H1 (cell line): ENCODE measurements around the gene PPIB. TPM values are rescaled to one million over a fixed set of nuclear protein-coding genes. Genes with fewer than 3 reads are reported as not detected.

Experiments used
- BACH1 ChIP-seq: IDR thresholded peaks from 2 replicates; pipeline ENCODE4 v1.6.1; 2012; ENCODE audit warnings: low read length, improper control_type of control experiment
- BRCA1 ChIP-seq: IDR thresholded peaks from 2 replicates; pipeline ENCODE4 v1.6.1; 2012; ENCODE audit warnings: low read depth, low read length, improper control_type of control experiment
- CBX8 ChIP-seq: fragments of 300-800, 300-1000 bp; sonication (generic); IDR thresholded peaks from 2 replicates; pipeline ENCODE4 v1.7.1; 2016; ENCODE audit warnings: low read depth, low read length, borderline replicate concordance
- EGR1 ChIP-seq: IDR thresholded peaks from 2 replicates; pipeline ENCODE4 v1.6.1; 2011; ENCODE audit warnings: low read depth, low read length, borderline replicate concordance
- GABPA ChIP-seq: IDR thresholded peaks from 2 replicates; pipeline ENCODE4 v1.6.1; 2011; ENCODE audit warnings: mild to moderate bottlenecking, low read length, moderate library complexity, borderline replicate concordance; ENCODE audit not compliant: insufficient read depth
- HDAC6 ChIP-seq: IDR thresholded peaks from one replicate; pipeline ENCODE4 v1.7.1; 2012; ENCODE audit warnings: low read depth, mild to moderate bottlenecking, inconsistent platforms, low read length, moderate library complexity
- POLR2AphosphoS5 ChIP-seq: IDR thresholded peaks from 2 replicates; pipeline ENCODE4 v1.6.1; 2011; ENCODE audit warnings: low read depth, low read length
- SIX5 ChIP-seq: IDR thresholded peaks from 2 replicates; pipeline ENCODE4 v1.6.1; 2011; ENCODE audit warnings: mild to moderate bottlenecking, low read depth, low read length
- polyA plus RNA-seq, 7 experiments: library from polyadenylated mRNA; depleted of rRNA in 3 of 7; stranded (reverse) in 5 of 7; unstranded in 2 of 7; fragments of >200 nt in 5 of 7; fragments of 200-250 nt in 2 of 7; gene quantifications; 1 replicate in 5 of 7; 2 replicates in 1 of 7; 4 replicates in 1 of 7; pipeline versions ENCODE4 v1.2.1 to v1.2.3, GENCODE V29; 2011 to 2013; ENCODE audit warnings: missing spikeins in 2 of 7, mixed read lengths in 2 of 7
- total RNA-seq: library from RNA; stranded (reverse); fragmentation: NEBNext Ultra II Directional; extraction: Animal tissue kit (Norgen Biotek cat#: 25700); gene quantifications from 2 replicates; pipeline ENCODE4 v1.2.1, GENCODE V29; 2021
- TF ChIP-seq, protein P1 (sequence below): fragments of 300-600 bp; sonication (generic); IDR thresholded peaks from 2 replicates; pipeline ENCODE4 v1.7.1; 2012; ENCODE audit warnings: low read length, moderate library complexity, mild to moderate bottlenecking, inconsistent platforms; ENCODE audit not compliant: insufficient replicate concordance

The PPIB gene
- total and polyA plus RNA-seq, 2 of the 8 experiments (the other 6 are each of a cell fraction or from before 2014, with no cell fraction given) = 558 to 579 TPM

DNA sequence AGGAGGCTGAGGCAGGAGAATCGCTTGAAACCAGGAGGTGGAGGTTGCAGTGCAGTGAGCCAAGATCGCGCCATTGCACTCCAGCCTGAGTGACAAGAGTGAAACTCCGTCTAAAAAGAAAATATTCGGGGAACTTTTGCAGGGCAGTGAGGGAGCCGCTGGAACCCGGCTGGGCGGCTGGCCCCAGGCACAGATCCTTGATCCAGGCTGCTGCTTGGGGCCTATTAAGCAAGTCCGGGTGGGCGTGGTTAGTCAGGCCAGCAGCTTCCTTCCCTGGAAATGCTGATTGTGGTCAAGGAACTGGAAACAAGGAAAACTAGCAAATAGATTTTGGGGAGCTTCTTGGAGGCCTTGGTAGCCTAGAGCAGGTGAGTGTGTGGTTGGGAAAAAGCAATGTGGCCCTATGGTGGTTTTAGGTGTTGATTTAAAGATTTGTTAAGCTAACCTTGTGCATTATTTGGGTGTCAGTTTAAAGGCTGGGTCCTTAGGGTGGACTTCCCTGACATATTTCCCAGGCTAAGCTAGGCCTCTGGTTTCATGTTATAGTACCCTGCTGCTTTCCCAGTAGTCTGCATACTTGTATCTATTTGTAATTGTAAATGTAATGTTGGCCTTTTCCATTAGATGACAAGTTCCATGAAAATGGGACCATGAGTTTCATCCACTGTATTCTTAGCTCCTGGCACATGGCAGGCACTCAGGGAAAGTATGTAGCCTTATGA, 29.0 kb downstream of the PPIB start (continued):
- TF ChIP-seq, protein P1, sequence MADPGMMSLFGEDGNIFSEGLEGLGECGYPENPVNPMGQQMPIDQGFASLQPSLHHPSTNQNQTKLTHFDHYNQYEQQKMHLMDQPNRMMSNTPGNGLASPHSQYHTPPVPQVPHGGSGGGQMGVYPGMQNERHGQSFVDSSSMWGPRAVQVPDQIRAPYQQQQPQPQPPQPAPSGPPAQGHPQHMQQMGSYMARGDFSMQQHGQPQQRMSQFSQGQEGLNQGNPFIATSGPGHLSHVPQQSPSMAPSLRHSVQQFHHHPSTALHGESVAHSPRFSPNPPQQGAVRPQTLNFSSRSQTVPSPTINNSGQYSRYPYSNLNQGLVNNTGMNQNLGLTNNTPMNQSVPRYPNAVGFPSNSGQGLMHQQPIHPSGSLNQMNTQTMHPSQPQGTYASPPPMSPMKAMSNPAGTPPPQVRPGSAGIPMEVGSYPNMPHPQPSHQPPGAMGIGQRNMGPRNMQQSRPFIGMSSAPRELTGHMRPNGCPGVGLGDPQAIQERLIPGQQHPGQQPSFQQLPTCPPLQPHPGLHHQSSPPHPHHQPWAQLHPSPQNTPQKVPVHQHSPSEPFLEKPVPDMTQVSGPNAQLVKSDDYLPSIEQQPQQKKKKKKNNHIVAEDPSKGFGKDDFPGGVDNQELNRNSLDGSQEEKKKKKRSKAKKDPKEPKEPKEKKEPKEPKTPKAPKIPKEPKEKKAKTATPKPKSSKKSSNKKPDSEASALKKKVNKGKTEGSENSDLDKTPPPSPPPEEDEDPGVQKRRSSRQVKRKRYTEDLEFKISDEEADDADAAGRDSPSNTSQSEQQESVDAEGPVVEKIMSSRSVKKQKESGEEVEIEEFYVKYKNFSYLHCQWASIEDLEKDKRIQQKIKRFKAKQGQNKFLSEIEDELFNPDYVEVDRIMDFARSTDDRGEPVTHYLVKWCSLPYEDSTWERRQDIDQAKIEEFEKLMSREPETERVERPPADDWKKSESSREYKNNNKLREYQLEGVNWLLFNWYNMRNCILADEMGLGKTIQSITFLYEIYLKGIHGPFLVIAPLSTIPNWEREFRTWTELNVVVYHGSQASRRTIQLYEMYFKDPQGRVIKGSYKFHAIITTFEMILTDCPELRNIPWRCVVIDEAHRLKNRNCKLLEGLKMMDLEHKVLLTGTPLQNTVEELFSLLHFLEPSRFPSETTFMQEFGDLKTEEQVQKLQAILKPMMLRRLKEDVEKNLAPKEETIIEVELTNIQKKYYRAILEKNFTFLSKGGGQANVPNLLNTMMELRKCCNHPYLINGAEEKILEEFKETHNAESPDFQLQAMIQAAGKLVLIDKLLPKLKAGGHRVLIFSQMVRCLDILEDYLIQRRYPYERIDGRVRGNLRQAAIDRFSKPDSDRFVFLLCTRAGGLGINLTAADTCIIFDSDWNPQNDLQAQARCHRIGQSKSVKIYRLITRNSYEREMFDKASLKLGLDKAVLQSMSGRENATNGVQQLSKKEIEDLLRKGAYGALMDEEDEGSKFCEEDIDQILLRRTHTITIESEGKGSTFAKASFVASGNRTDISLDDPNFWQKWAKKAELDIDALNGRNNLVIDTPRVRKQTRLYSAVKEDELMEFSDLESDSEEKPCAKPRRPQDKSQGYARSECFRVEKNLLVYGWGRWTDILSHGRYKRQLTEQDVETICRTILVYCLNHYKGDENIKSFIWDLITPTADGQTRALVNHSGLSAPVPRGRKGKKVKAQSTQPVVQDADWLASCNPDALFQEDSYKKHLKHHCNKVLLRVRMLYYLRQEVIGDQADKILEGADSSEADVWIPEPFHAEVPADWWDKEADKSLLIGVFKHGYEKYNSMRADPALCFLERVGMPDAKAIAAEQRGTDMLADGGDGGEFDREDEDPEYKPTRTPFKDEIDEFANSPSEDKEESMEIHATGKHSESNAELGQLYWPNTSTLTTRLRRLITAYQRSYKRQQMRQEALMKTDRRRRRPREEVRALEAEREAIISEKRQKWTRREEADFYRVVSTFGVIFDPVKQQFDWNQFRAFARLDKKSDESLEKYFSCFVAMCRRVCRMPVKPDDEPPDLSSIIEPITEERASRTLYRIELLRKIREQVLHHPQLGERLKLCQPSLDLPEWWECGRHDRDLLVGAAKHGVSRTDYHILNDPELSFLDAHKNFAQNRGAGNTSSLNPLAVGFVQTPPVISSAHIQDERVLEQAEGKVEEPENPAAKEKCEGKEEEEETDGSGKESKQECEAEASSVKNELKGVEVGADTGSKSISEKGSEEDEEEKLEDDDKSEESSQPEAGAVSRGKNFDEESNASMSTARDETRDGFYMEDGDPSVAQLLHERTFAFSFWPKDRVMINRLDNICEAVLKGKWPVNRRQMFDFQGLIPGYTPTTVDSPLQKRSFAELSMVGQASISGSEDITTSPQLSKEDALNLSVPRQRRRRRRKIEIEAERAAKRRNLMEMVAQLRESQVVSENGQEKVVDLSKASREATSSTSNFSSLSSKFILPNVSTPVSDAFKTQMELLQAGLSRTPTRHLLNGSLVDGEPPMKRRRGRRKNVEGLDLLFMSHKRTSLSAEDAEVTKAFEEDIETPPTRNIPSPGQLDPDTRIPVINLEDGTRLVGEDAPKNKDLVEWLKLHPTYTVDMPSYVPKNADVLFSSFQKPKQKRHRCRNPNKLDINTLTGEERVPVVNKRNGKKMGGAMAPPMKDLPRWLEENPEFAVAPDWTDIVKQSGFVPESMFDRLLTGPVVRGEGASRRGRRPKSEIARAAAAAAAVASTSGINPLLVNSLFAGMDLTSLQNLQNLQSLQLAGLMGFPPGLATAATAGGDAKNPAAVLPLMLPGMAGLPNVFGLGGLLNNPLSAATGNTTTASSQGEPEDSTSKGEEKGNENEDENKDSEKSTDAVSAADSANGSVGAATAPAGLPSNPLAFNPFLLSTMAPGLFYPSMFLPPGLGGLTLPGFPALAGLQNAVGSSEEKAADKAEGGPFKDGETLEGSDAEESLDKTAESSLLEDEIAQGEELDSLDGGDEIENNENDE = no peak
- no peak for TF ChIP-seq POLR2AphosphoS5
- TF ChIP-seq CBX8 = no peak
- no peak for TF ChIP-seq EGR1
- no peak for TF ChIP-seq GABPA
- no peak for TF ChIP-seq SIX5
- TF ChIP-seq HDAC6 = no peak
- no peak for TF ChIP-seq BRCA1
- no peak for TF ChIP-seq BACH1
